HFF-Myc (cell line): ENCODE data around the gene HTRA2.

ENCODE experiments used
- DNase-seq: peaks from one replicate; pipeline ENCODE4 v3.0.0-alpha.2; 2011; ENCODE audit warnings: low read depth; ENCODE audit errors: extremely low read depth
- H3K4me3 ChIP-seq: replicated peaks from 2 replicates; pipeline ENCODE4 v1.5.1; 2011; ENCODE audit warnings: low read depth, mild to moderate bottlenecking, control low read depth, low read length
- CTCF ChIP-seq: IDR thresholded peaks from 2 replicates; pipeline ENCODE4 v1.5.1; 2012; ENCODE audit warnings: mild to moderate bottlenecking, low read depth, low read length, control low read depth; ENCODE audit errors: missing control alignments

The HTRA2 gene

GRCh38 chr2:74536166-74536950 is 6.6 kb downstream of the HTRA2 start:
- TF ChIP-seq CTCF, result no peak
- DNase-seq, result no peak

GRCh38 chr2:74537140-74537539 is 7.4 kb downstream of the HTRA2 start:
- no peak overlapping the region for H3K4me3 ChIP-seq
- TF ChIP-seq CTCF, result no peak
- no peak for DNase-seq

More at GRCh38 chr2:74536166-74536950, 6.6 kb downstream of the HTRA2 start:
- H3K4me3 ChIP-seq, result no peak overlapping the region

- no peak overlapping the region for H3K4me3 ChIP-seq
- DNase-seq, result no peak
Observed at GRCh38 chr2:74538881-74539339, 9.2 kb downstream of the HTRA2 start.

GRCh38 chr2:74540291-74540690 is 10.6 kb downstream of the HTRA2 start:
- no peak for DNase-seq
- TF ChIP-seq CTCF, result no peak
- H3K4me3 ChIP-seq, result no peak overlapping the region

More at GRCh38 chr2:74538881-74539339, 9.2 kb downstream of the HTRA2 start:
- TF ChIP-seq CTCF, result no peak

GRCh38 chr2:74542978-74543377 is 13.2 kb downstream of the HTRA2 start:
- no peak for TF ChIP-seq CTCF
- no peak for DNase-seq
- H3K4me3 ChIP-seq, result no peak overlapping the region

- TF ChIP-seq CTCF, result peak; percentile 6
- H3K4me3 ChIP-seq, result no peak overlapping the region
- no peak for DNase-seq
Observed at GRCh38 chr2:74544634-74545033, 14.9 kb downstream of the HTRA2 start.
